WTC11 (cell line): ENCODE data around the gene PREX1. TPM values are rescaled to one million over a fixed set of nuclear protein-coding genes. Genes with fewer than 3 reads are reported as not detected.

Experiments
- ATAC-seq: fragments of 200-7000 bp; cut with Tn5 transposase; 2 replicates; pipeline ENCODE4 v1.10.0; 2021; ENCODE audit warnings: mild to moderate bottlenecking, moderate library complexity
- CTCF ChIA-PET: fragments of 300-600 bp; sonication (Branson Sonifier 250); formaldehyde crosslinking; loops from one replicate; lab custom pipeline; 2021; ENCODE audit warnings: antibody characterized with exemption; lab: Charles Lee
- POLR2A ChIA-PET: fragments of 350-600 bp; sonication (Branson Sonifier 250); formaldehyde crosslinking; loops from one replicate; lab custom pipeline; 2021; ENCODE audit warnings: antibody characterized with exemption; lab: Charles Lee
- DNase-seq: peaks from one replicate; pipeline ENCODE4 v3.0.0; 2021; ENCODE audit warnings: low spot score
- H3K27ac Mint-ChIP-seq: 2 replicates; pipeline ENCODE4 v1.8.0; 2021; ENCODE audit warnings: mixed read lengths
- H3K27me3 Mint-ChIP-seq: 2 replicates; pipeline ENCODE4 v1.8.0; 2021; ENCODE audit warnings: low read depth, mild to moderate bottlenecking, moderate library complexity, mixed read lengths
- H3K36me3 Mint-ChIP-seq: 2 replicates; pipeline ENCODE4 v1.8.0; 2021; ENCODE audit warnings: mixed read lengths
- H3K4me1 Mint-ChIP-seq: 2 replicates; pipeline ENCODE4 v1.8.0; 2022; ENCODE audit warnings: mixed read lengths
- H3K4me3 Mint-ChIP-seq: 2 replicates; pipeline ENCODE4 v1.8.0; 2021; ENCODE audit warnings: mild to moderate bottlenecking, moderate library complexity, mixed read lengths
- H3K9me3 Mint-ChIP-seq: 2 replicates; pipeline ENCODE4 v1.8.0; 2021; ENCODE audit warnings: mixed read lengths
- CREB1 ChIP-seq: sonication (generic); formaldehyde crosslinking; IDR thresholded peaks from 2 replicates; pipeline ENCODE4 v1.8.0; 2023; ENCODE audit warnings: mild to moderate bottlenecking, missing genetic modification reagents
- ELF4 ChIP-seq: sonication (generic); formaldehyde crosslinking; IDR thresholded peaks from 2 replicates; pipeline ENCODE4 v1.8.1; 2022; ENCODE audit warnings: low read depth, mild to moderate bottlenecking, moderate library complexity, missing genetic modification reagents
- EMX1 ChIP-seq: fragments of 250-450 bp; sonication (Bioruptor Pico); IDR thresholded peaks from 2 replicates; pipeline ENCODE4 v1.8.0; 2021; ENCODE audit warnings: mild to moderate bottlenecking
- FOXP1 ChIP-seq: sonication (generic); formaldehyde crosslinking; IDR thresholded peaks from 2 replicates; pipeline ENCODE4 v1.8.0; 2022; ENCODE audit warnings: missing genetic modification reagents, mild to moderate bottlenecking, moderate library complexity, borderline replicate concordance
- KAT7 ChIP-seq: sonication (generic); formaldehyde crosslinking; IDR thresholded peaks from 2 replicates; pipeline ENCODE4 v1.8.1; 2023; ENCODE audit warnings: missing genetic modification reagents, mild to moderate bottlenecking, borderline replicate concordance
- NFE2L1 ChIP-seq: sonication (generic); formaldehyde crosslinking; IDR thresholded peaks from 2 replicates; pipeline ENCODE4 v1.8.1; 2023; ENCODE audit warnings: missing genetic modification reagents
- NFYB ChIP-seq: sonication (generic); formaldehyde crosslinking; conservative IDR thresholded peaks from 2 replicates; pipeline ENCODE4 v1.8.0; 2022; ENCODE audit warnings: low read depth, missing genetic modification reagents
- TCF7 ChIP-seq: sonication (generic); formaldehyde crosslinking; IDR thresholded peaks from 2 replicates; pipeline ENCODE4 v1.8.0; 2022; ENCODE audit warnings: mild to moderate bottlenecking, low read depth, missing genetic modification reagents, moderate library complexity
- ZBTB21 ChIP-seq: sonication (generic); formaldehyde crosslinking; IDR thresholded peaks from 2 replicates; pipeline ENCODE4 v1.8.1; 2023; ENCODE audit warnings: mild to moderate bottlenecking, missing genetic modification reagents, borderline replicate concordance
- ZNF138 ChIP-seq: sonication (generic); formaldehyde crosslinking; conservative IDR thresholded peaks from 2 replicates; pipeline ENCODE4 v1.8.1; 2022; ENCODE audit warnings: mild to moderate bottlenecking, moderate library complexity, missing genetic modification reagents
- ZNF232 ChIP-seq: sonication (generic); formaldehyde crosslinking; IDR thresholded peaks from 2 replicates; pipeline ENCODE4 v1.8.0; 2022; ENCODE audit warnings: mild to moderate bottlenecking, missing genetic modification reagents
- ZNF317 ChIP-seq: sonication (generic); formaldehyde crosslinking; IDR thresholded peaks from 2 replicates; pipeline ENCODE4 v1.8.1; 2023; ENCODE audit warnings: low read depth, mild to moderate bottlenecking, moderate library complexity, missing genetic modification reagents, borderline replicate concordance
- ZNF396 ChIP-seq: fragments of 250-450 bp; sonication (Bioruptor Pico); IDR thresholded peaks from 2 replicates; pipeline ENCODE4 v1.8.0; 2021; ENCODE audit warnings: mild to moderate bottlenecking, moderate library complexity, borderline replicate concordance
- ZNF416 ChIP-seq: fragments of 250-450 bp; sonication (Bioruptor Pico); IDR thresholded peaks from 2 replicates; pipeline ENCODE4 v1.9.0; 2021; ENCODE audit warnings: mild to moderate bottlenecking, inconsistent platforms
- ZNF671 ChIP-seq: fragments of 250-450 bp; sonication (Bioruptor Pico); IDR thresholded peaks from 2 replicates; pipeline ENCODE4 v1.8.0; 2021; ENCODE audit warnings: mild to moderate bottlenecking
- total RNA-seq: library from RNA; stranded (reverse); gene quantifications from 3 replicates; pipeline ENCODE4 v1.2.3, GENCODE V29; 2021
- TF ChIP-seq, protein P1 (sequence below): fragments of 250-450 bp; sonication (Bioruptor Pico); IDR thresholded peaks from 2 replicates; pipeline ENCODE4 v1.9.0; 2021; ENCODE audit warnings: mild to moderate bottlenecking
- TF ChIP-seq, protein P2 (sequence below): sonication (generic); formaldehyde crosslinking; IDR thresholded peaks from 2 replicates; pipeline ENCODE4 v1.8.0; 2023; ENCODE audit warnings: missing genetic modification reagents, mild to moderate bottlenecking, borderline replicate concordance
- TF ChIP-seq, protein P3 (sequence below): sonication (generic); formaldehyde crosslinking; IDR thresholded peaks from 2 replicates; pipeline ENCODE4 v1.8.1; 2023; ENCODE audit warnings: mild to moderate bottlenecking, missing genetic modification reagents, moderate library complexity
- TF ChIP-seq, protein P4 (sequence below): sonication (generic); formaldehyde crosslinking; conservative IDR thresholded peaks from 2 replicates; pipeline ENCODE4 v1.8.1; 2022; ENCODE audit warnings: mild to moderate bottlenecking, missing genetic modification reagents
- TF ChIP-seq, protein P5 (sequence below): sonication (generic); formaldehyde crosslinking; IDR thresholded peaks from 2 replicates; pipeline ENCODE4 v1.8.1; 2023; ENCODE audit warnings: mild to moderate bottlenecking, moderate library complexity, missing genetic modification reagents
- TF ChIP-seq, protein P6 (sequence below): sonication (generic); formaldehyde crosslinking; IDR thresholded peaks from 2 replicates; pipeline ENCODE4 v1.8.1; 2022; ENCODE audit warnings: mild to moderate bottlenecking, moderate library complexity, missing genetic modification reagents
- TF ChIP-seq, protein P7 (sequence below): sonication (generic); formaldehyde crosslinking; IDR thresholded peaks from 2 replicates; pipeline ENCODE4 v1.8.0; 2022; ENCODE audit warnings: mild to moderate bottlenecking, missing genetic modification reagents

PREX1 gene
- total RNA-seq, 1 experiment from 2014 or later: 17.3 TPM

DNA sequence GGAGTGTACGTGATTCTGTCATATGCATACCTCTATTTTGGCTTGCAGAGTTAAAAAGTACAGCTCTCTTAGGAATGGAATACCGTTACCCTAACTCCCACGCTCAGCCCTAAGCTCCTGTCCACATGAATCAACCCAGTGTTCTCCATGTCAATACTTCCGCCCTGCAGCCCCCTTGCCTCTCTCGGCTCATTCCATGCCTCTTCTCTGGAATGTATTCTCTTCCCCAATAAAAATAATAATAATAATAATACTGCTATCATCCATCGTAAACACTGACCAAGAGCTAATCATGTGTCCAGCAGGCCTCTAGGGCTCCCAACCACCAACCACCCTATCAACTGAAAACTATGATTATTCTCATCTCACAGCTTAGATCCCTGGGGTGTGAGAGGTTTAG lies 100.6 kb downstream of the PREX1 start:
- ATAC-seq (no peak), DNase-seq (no peak)
- Mint-ChIP-seq H3K4me1 (peaks cover 17% of the 10 kb centered on the region), H3K9me3 (peaks cover 6% of the 10 kb centered on the region), H3K27ac (no peak overlapping the region), H3K27me3 (no peaks in the 10 kb centered on the region; the same call in 1 of the 2 replicates), H3K4me3 (no peak overlapping the region), H3K36me3 (peaks cover 9% of the 10 kb centered on the region)
- POLR2A ChIA-PET: interaction anchor here (0.7 kb wide), 1 partner anchor 20 kb away, joined by 3 read pairs; no protein-coding TSS in a partner anchor
- CTCF ChIA-PET: interaction anchor here (2.0 kb wide), 1 partner anchor 70 kb away, joined by 8 read pairs; no protein-coding TSS in a partner anchor
- no peak for TF ChIP-seq ZNF416 (CRISPR knock-in tag)
- no peak for TF ChIP-seq TCF7
- TF ChIP-seq CREB1 (CRISPR knock-in tag): no peak
- TF ChIP-seq, protein P1, sequence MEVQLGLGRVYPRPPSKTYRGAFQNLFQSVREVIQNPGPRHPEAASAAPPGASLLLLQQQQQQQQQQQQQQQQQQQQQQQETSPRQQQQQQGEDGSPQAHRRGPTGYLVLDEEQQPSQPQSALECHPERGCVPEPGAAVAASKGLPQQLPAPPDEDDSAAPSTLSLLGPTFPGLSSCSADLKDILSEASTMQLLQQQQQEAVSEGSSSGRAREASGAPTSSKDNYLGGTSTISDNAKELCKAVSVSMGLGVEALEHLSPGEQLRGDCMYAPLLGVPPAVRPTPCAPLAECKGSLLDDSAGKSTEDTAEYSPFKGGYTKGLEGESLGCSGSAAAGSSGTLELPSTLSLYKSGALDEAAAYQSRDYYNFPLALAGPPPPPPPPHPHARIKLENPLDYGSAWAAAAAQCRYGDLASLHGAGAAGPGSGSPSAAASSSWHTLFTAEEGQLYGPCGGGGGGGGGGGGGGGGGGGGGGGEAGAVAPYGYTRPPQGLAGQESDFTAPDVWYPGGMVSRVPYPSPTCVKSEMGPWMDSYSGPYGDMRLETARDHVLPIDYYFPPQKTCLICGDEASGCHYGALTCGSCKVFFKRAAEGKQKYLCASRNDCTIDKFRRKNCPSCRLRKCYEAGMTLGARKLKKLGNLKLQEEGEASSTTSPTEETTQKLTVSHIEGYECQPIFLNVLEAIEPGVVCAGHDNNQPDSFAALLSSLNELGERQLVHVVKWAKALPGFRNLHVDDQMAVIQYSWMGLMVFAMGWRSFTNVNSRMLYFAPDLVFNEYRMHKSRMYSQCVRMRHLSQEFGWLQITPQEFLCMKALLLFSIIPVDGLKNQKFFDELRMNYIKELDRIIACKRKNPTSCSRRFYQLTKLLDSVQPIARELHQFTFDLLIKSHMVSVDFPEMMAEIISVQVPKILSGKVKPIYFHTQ (CRISPR knock-in tag): no peak

DNA sequence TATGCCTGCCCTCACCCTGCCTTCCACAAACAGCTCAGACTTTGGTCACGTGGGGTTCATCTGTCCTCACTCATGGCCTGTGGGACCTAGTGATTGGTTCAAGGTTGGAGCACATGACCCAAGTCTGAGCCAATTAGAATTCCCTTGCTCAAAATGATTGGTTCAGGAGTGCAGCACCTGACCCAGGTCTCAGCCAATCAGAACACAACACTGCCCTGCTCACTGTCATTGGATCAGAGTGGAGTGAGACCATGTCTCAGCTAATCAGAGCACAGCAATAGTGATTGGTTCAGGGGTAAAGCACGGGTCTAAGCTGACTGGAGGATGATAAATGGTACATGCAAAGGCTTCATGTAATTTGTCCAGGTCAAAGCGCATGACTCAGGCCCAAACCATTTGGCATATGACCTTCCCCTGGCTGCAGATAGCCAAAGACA lies 102.2 kb downstream of the PREX1 start:
- no peak overlapping the region for H3K27ac Mint-ChIP-seq
- no peaks in the 10 kb centered on the region; the same call in 1 of the 2 replicates for H3K27me3 Mint-ChIP-seq
- ChIA-PET POLR2A (no interaction called here), CTCF (interaction anchor here (1.0 to 2.2 kb wide), 2 partner anchors 27 to 68 kb away, joined by 3 to 8 read pairs; no protein-coding TSS in a partner anchor)
- ATAC-seq (peak; percentile 60), DNase-seq (no peak)
- H3K4me3 Mint-ChIP-seq: no peak overlapping the region
- H3K36me3 Mint-ChIP-seq: peaks cover 9% of the 10 kb centered on the region
- TF ChIP-seq, protein P2, sequence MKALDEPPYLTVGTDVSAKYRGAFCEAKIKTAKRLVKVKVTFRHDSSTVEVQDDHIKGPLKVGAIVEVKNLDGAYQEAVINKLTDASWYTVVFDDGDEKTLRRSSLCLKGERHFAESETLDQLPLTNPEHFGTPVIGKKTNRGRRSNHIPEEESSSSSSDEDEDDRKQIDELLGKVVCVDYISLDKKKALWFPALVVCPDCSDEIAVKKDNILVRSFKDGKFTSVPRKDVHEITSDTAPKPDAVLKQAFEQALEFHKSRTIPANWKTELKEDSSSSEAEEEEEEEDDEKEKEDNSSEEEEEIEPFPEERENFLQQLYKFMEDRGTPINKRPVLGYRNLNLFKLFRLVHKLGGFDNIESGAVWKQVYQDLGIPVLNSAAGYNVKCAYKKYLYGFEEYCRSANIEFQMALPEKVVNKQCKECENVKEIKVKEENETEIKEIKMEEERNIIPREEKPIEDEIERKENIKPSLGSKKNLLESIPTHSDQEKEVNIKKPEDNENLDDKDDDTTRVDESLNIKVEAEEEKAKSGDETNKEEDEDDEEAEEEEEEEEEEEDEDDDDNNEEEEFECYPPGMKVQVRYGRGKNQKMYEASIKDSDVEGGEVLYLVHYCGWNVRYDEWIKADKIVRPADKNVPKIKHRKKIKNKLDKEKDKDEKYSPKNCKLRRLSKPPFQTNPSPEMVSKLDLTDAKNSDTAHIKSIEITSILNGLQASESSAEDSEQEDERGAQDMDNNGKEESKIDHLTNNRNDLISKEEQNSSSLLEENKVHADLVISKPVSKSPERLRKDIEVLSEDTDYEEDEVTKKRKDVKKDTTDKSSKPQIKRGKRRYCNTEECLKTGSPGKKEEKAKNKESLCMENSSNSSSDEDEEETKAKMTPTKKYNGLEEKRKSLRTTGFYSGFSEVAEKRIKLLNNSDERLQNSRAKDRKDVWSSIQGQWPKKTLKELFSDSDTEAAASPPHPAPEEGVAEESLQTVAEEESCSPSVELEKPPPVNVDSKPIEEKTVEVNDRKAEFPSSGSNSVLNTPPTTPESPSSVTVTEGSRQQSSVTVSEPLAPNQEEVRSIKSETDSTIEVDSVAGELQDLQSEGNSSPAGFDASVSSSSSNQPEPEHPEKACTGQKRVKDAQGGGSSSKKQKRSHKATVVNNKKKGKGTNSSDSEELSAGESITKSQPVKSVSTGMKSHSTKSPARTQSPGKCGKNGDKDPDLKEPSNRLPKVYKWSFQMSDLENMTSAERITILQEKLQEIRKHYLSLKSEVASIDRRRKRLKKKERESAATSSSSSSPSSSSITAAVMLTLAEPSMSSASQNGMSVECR: no peak
- TF ChIP-seq ZNF671 (no peak), ZBTB21 (CRISPR knock-in tag) (no peak), EMX1 (CRISPR knock-in tag) (no peak), NFE2L1 (CRISPR knock-in tag) (no peak), NFYB (CRISPR knock-in tag) (peak; percentile 61), ZNF317 (CRISPR knock-in tag) (no peak), ZNF232 (no peak), KAT7 (CRISPR knock-in tag) (no peak), ZNF138 (CRISPR knock-in tag) (no peak), FOXP1 (CRISPR knock-in tag) (no peak), ZNF396 (no peak), ELF4 (CRISPR knock-in tag) (no peak)
- TF ChIP-seq, protein P3, sequence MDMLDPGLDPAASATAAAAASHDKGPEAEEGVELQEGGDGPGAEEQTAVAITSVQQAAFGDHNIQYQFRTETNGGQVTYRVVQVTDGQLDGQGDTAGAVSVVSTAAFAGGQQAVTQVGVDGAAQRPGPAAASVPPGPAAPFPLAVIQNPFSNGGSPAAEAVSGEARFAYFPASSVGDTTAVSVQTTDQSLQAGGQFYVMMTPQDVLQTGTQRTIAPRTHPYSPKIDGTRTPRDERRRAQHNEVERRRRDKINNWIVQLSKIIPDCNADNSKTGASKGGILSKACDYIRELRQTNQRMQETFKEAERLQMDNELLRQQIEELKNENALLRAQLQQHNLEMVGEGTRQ (CRISPR knock-in tag): peak; percentile 89
- TF ChIP-seq, protein P4, sequence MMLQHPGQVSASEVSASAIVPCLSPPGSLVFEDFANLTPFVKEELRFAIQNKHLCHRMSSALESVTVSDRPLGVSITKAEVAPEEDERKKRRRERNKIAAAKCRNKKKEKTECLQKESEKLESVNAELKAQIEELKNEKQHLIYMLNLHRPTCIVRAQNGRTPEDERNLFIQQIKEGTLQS (CRISPR knock-in tag): no peak
- TF ChIP-seq, protein P5, sequence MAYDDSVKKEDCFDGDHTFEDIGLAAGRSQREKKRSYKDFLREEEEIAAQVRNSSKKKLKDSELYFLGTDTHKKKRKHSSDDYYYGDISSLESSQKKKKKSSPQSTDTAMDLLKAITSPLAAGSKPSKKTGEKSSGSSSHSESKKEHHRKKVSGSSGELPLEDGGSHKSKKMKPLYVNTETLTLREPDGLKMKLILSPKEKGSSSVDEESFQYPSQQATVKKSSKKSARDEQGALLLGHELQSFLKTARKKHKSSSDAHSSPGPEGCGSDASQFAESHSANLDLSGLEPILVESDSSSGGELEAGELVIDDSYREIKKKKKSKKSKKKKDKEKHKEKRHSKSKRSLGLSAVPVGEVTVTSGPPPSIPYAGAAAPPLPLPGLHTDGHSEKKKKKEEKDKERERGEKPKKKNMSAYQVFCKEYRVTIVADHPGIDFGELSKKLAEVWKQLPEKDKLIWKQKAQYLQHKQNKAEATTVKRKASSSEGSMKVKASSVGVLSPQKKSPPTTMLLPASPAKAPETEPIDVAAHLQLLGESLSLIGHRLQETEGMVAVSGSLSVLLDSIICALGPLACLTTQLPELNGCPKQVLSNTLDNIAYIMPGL (CRISPR knock-in tag): no peak
- TF ChIP-seq, protein P6, sequence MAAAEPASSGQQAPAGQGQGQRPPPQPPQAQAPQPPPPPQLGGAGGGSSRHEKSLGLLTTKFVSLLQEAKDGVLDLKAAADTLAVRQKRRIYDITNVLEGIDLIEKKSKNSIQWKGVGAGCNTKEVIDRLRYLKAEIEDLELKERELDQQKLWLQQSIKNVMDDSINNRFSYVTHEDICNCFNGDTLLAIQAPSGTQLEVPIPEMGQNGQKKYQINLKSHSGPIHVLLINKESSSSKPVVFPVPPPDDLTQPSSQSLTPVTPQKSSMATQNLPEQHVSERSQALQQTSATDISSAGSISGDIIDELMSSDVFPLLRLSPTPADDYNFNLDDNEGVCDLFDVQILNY (CRISPR knock-in tag): no peak
- TF ChIP-seq, protein P7, sequence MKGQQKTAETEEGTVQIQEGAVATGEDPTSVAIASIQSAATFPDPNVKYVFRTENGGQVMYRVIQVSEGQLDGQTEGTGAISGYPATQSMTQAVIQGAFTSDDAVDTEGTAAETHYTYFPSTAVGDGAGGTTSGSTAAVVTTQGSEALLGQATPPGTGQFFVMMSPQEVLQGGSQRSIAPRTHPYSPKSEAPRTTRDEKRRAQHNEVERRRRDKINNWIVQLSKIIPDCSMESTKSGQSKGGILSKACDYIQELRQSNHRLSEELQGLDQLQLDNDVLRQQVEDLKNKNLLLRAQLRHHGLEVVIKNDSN: peak; percentile 83
- peaks cover 19% of the 10 kb centered on the region for H3K4me1 Mint-ChIP-seq
- peaks cover 6% of the 10 kb centered on the region for H3K9me3 Mint-ChIP-seq
